GM15510 (cell line): ENCODE measurements around the gene RXFP1.
A peak's percentile ranks its signal among the peaks of the same experiment; 100 is the strongest.

ENCODE experiments used
- POLR2A ChIP-seq: IDR thresholded peaks from 3 replicates; pipeline ENCODE4 v1.6.1; 2011; ENCODE audit warnings: borderline replicate concordance; ENCODE audit not compliant: insufficient read length; ENCODE audit errors: extremely low read depth

The RXFP1 gene

GRCh38 chr4:158624889-158625478, 103.3 kb downstream of the RXFP1 start:
- TF ChIP-seq POLR2A = no peak

DNA sequence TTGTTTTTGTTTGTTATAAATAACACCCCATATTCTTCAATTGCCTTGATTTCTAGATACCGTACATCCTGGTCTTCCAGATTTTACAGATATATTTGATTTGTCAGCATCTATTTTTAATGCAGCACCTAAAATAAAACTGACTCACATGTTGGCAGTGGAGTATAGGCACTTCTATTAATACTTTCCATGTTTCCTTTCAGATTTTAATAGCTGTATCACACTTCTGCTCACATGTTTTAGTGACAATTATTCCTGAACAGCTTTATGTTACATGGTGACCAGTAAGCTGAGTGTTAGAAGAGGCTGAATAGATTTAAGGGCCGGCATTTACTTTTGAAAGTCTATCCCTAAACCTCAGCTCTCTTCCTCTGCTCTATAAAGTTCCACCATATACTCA, 103.9 kb downstream of the RXFP1 start:
- no peak for TF ChIP-seq POLR2A

- TF ChIP-seq POLR2A = no peak
Observed at GRCh38 chr4:158630893-158631292, 109.2 kb downstream of the RXFP1 start.

DNA sequence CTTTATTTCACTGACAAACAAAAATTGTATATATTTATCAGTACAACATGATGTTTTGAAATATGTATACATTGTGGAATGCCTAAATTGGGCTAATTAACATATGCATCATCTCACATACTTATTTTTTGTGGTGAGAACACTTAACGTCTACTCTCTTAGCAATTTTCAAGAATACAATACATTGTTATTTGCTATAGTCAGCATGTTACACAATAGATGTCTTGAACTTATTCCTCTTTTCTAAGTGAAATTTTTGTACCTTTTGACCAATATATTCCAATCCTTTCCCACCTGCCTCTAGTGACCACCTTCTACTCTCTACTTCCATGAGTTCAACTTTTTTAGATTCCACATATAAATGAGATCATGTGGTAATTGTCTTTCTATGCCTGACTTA, 114.9 kb downstream of the RXFP1 start:
- no peak for TF ChIP-seq POLR2A

- TF ChIP-seq POLR2A = no peak
Observed at GRCh38 chr4:158644356-158644755, 122.7 kb downstream of the RXFP1 start.

GRCh38 chr4:158644760-158645159, 123.1 kb downstream of the RXFP1 start:
- no peak for TF ChIP-seq POLR2A

GRCh38 chr4:158649111-158649680, 127.5 kb downstream of the RXFP1 start:
- TF ChIP-seq POLR2A = no peak

GRCh38 chr4:158652920-158653319, 131.2 kb downstream of the RXFP1 start:
- TF ChIP-seq POLR2A = no peak

DNA sequence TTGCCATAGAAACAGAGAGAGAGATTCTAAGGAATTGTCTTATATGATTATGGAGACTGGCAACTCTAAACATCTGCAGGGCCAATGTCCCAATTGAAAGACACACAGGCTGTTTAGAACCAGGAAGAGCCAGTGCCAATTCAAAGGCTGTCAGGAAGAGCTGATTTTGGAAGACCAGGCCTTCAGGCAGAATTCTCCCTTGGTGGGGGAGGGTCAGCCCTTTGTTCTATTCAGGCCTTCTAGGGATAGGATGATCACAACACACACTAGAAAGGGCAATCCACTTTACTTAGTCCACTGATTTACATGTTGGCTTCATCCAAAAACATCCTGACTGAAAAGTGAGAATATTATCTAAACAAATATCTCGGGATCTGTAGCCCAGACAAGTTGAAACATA, 134.8 kb downstream of the RXFP1 start:
- TF ChIP-seq POLR2A = no peak

DNA sequence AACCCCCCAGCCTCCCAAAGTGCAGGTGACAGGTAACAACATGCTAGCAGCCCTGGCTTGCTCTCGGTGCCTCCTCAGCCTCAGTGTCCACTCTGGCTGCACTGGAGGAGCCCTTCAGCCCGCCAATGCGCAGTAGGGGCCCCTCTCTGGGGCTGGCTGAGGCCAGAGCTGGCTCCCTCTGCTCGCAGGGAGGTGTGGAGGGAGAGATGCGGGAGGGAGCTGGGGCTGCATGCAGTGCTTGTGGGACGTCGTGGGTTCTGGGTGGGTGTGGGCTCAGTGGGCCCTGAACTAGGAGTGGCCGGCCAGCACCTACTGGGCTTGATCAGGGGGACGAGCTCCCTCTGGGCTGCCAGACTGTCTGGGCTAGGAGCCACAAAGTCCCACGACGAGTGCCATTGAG, 135.6 kb downstream of the RXFP1 start:
- TF ChIP-seq POLR2A = no peak

DNA sequence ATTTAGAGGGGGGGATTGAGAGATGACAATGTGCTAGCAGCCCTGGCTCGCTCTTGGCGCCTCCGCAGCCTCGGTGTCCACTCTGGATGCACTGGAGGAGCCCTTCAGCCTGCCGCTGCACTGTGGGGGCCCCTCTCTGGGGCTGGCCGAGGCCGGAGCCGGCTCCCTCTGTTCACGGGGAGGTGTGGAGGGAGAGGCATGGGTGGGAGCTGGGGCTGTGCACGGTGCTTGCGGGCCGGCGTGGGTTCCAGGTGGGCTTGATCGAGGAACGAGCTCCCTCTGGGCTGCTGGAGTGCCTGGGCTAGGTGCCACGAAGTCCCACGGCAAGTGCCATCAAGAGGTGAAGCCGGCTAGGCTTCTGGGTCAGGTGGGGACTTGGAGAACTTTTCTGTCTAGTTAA, 143.1 kb downstream of the RXFP1 start:
- TF ChIP-seq POLR2A = no peak

DNA sequence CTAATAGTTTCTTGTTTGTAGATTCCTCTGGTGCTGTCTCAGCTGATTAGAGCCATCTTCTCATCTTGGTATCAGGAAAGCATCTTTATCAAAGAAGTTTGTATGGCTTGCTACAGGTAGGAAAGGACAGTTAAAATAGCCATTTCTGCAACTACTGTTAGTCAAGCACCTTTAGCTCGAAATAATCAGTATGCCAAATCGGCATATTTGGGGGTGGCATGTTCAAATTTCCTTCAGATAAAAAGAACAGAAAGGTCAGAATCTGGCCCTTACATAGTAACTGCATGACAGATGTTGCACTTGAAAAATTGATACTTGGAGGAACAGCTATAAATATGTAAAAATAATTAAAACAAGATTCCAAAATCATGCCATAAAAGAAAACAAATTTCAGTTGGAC, 145.2 kb downstream of the RXFP1 start:
- TF ChIP-seq POLR2A = no peak

DNA sequence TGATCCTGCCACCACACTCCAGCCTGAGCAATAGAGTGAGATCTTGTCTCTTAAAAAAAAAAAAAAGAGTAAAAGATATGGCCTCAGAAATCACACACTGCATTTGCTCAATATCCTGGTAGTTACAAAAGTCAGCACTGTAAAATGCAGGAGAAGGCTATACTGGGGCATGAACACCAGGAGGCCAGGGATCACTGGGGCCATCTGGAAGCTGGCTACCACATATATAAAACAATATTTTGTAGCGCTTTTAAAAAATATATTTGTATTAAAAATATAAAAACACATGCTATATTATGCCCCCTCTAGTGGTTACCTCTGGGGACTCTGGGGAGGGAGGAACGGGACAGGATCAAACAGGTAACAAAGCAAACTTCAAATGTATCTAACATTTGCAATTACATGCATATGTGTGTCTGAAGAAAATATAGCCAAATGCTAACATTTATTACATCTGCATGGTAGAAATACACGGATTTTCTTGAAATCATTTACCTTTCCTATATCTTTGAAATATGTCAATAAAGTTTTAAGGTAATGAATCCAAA, 146.0 kb downstream of the RXFP1 start:
- no peak for TF ChIP-seq POLR2A

DNA sequence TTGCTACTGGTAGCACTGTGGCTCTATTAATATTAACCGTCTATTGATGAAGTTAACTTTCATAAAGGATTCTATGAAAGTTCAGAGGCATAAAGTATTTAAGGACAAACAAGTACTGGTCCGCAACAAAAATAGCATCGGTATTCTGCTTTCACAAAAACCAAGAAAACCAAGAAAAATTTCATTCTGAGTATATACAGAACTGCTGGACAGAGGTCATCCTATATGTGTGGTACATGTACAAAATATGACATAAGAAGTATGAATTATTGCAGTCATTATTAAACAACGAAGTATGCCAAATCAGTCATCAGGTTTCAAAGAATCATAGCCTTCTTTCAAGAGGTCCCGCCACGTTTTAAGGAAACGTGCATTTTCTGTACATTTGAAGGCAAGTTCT, 147.6 kb downstream of the RXFP1 start:
- no peak for TF ChIP-seq POLR2A

DNA sequence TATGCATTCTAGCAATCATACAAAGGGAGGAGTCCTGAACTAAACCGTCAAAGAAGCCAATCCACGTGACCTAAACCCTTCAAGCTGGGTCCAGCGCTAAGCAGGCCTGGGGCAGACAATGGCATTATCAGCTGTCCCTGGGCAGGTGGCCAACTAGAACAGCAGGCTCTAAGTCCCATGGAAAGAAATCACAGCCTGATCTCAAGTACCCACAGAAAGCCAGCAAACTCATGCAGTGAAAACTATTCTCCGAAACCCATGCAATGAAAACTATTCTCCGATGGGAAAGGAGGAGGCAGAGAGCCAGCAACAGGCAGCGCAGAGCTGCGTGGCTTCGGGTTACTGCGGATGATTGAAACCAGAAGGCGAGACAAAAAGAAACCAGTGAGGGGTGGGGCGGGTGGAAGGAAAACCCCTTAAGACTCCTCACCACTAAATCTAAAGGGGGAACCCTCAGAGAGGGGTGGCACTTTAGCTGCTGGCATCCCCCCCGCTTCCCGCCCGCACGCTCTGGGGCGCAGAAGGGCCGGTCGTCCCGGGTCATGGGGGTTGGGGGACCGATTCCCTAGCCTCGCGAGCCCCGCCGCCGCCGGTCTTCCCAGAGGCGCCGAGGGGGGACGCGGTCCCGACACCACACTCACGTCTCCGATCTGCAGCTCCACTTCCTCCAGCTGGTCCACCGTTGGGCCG, 149.4 kb downstream of the RXFP1 start:
- peak; percentile 18 for TF ChIP-seq POLR2A

DNA sequence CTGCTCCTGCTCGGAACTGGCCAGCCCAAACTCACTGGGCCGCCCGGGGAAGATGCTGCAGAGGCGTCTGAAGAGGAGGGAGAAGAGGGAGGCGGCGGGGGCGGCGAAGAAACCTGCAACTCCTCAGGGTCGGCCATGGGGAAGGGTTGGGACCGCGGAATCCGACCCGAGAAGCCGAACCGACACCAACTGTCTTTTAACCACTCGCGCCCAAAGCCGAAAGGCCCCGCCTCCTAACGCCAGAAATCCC, 149.9 kb downstream of the RXFP1 start, which contains the start of gene C4orf46:
Gene C4orf46, minus strand, starts transcription at position 223 of the 250 bp plus-strand sequence. Its CDS starts 86 bp downstream, at position 137.
- peak; percentile 45 for TF ChIP-seq POLR2A

GRCh38 chr4:158671915-158672806, 150.5 kb downstream of the RXFP1 start, which contains the start of gene ETFDH:
Gene ETFDH, plus strand, starts transcription at chr4:158672296. Its CDS starts 161 bp downstream, at chr4:158672457.
- TF ChIP-seq POLR2A = peak; percentile 45
